ENCODE measurements around the gene NAA15. TPM values are rescaled to one million over a fixed set of nuclear protein-coding genes. Genes with fewer than 3 reads are reported as not detected.
"Not testable (repeated sequence)": the region's sequence is repeated elsewhere in the genome, so short reads cannot be mapped to it uniquely, and the experiment has no call there.

NAA15 gene
- total RNA-seq, 1 donor from 2014 or later: 35.5 TPM

GRCh38 chr4:139367421-139368090 is 66.3 kb downstream of the NAA15 start:
- no peak for ATAC-seq

- ATAC-seq: no peak
Measured at GRCh38 chr4:139368998-139369397, 67.7 kb downstream of the NAA15 start.

DNA sequence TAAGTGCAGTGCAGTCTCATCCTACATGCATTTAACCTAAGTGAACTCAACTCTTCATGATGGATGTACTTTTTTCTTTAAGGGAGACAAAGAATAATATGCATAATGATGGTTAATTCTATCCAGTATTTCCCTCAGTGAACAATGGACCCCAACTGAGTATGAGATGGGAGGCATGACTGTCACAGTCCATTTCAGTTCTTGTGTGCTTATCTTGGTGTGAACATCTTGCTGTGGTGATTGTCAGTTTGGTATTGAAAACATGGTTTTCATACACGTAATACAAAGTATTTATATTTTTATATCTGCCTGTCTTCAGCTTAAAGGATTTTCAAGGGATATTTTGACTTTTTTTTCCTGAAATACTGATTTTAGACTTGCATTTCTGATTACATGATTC is 72.9 kb downstream of the NAA15 start:
- ATAC-seq: no peak

- ATAC-seq: no peak
Measured at GRCh38 chr4:139386421-139386820, 85.1 kb downstream of the NAA15 start.

GRCh38 chr4:139389102-139389501 is 87.8 kb downstream of the NAA15 start:
- no peak for ATAC-seq

DNA sequence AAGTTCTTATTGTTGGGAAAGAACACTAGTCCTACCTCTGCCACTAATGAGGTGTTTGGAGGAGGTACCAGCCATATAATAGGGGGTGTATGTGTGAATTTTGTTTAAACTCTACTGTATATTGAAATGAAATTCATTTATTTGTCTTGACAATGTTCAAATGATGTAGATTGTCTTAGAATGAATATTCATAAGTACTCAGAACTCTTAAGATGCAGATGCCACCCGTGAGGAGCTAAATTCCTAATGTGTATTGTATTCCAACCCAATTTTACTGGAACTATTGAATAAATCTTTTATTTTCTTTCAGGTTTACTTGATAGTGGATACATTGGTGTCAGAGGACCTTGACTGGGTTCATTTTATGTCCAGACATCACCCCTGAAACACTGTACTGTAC is 88.7 kb downstream of the NAA15 start:
- ATAC-seq: no peak

DNA sequence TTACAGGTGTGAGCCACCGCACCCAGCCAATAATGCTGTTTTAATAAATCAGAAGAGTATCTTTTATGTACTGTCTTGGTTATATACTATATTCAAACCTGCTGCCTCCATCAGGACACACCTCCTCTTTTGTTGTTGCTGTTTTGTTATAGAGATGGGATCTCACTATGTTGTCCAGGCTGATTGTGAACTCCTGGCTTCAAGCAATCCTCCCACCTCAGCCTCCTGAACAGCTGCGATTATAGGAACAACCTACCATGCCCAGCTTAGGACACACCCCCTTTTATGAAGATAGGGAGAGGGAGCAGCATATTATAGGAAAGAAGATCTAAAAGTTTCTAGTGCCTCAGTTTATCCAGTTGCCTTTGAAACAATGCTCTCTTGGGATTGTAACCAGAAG is 90.4 kb downstream of the NAA15 start:
- ATAC-seq: no peak

DNA sequence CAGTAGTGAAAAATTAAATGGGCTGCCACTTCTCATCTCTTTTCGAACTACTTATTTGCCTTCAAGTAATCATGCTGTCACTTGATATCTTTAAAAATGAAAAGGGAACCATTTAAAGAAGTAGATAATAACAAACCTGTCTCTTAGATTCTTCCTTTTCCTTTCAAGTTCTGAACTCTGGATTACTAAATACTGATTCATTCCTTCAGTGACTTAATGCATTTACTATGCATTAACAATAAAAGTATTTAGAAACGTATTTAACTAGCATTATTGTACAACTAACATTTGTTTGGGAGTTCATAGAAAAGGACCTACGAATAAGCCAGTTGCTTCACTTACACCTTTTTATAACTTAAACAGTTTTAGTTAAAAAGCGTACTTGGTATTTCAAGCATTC is 91.5 kb downstream of the NAA15 start:
- no peak for ATAC-seq

GRCh38 chr4:139401368-139401767 is 100.1 kb downstream of the NAA15 start:
- no peak for ATAC-seq

GRCh38 chr4:139402436-139402835 is 101.1 kb downstream of the NAA15 start:
- no peak for ATAC-seq

GRCh38 chr4:139403462-139403861 is 102.2 kb downstream of the NAA15 start:
- no peak for ATAC-seq

DNA sequence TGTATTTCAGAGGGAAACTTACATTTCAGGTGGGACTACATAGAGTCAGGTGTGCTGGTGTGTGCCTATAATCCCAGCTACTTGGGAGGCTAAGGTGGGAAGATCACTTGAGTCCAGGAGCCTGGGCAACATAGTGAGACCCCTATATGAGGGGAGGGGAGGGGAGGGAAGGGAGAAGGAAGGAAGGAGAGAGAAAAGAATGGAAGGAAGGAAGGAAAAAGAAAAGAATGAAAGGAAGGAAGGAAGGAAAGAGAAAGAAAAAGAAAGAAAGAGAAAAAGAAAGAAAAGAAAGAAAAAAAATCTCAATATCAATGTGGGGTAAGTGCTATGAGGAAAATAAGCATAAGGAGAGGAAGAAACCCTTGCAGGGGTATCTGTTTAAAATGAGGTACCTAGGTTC is 109.0 kb downstream of the NAA15 start:
- ATAC-seq: no peak

DNA sequence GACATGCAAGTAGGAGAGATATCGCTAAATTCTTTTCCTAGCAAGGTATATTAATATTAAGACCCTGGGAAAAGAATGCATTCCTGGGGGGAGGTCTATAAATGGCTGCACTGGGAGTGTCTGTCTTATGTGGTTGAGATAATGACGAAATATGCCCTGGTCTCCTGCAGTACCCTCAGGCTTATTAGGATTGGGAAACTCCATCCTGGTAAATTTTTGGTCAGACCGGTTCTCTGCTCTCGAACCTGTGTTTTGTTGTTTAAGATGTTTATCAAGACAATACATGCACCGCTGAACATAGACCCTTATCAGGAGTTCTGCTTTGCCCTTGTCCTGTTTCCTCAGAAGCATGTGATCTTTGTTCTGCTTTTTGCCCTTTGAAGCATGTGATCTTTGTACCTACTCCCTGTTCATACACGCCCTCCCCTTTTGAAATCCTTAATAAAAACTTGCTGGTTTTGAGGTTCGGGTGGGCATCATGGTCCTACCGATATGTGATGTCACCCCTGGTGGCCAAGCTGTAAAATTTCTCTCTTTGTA is 113.4 kb downstream of the NAA15 start:
- ATAC-seq: not testable (repeated sequence)

DNA sequence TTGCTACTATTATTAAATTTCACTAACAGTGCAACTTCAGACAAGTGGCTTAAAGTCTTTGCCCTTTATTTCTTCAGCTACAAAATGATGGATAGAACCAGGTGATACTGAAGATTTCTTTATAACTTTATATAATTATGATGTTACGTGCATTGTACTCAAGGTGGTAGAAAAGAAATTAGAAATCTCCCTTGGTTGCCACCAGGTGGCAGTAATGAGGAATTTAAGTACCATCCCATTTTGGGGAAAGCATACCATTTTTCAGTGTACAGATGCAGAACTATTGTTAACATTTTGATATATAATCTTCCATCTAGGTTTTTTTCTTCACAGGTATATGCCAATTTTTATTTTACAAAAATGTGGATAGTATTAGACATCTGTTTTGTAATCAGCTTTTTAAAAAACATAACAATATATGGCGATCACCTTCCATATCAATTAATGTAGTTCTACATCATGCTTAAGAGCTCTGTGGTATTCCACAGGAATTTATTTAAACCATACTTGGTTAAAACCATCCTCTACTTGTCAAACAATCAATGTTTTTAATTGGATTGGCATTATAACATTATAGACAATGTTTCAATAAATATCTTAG is 114.9 kb downstream of the NAA15 start:
- ATAC-seq: no peak

DNA sequence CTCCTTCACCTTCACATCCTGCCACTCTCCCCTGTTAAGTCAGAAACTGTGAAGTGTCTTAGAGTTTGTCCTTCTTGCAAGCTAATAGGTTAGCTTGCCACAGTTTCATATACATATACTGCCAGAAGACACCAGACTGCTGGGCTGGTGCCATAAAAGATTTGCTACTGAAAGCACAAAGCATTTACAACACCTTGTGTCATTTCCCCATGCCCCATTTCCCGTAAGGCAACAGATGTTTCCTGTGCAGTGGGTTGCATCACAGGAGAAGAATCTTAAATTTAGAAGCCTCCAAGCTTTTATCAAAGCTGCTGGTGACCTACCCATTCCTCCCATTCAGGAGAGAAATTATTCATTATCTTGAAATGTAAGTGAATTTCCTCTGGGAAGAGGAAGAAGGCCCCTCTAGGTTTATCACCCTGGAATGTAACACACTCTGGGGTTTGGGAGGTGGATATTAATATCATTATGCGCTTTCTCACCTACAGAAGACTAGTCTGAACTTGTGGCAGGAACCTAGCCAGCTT is 118.1 kb downstream of the NAA15 start:
- ATAC-seq: peak; percentile 91

GRCh38 chr4:139420652-139421051 is 119.3 kb downstream of the NAA15 start:
- no peak for ATAC-seq

DNA sequence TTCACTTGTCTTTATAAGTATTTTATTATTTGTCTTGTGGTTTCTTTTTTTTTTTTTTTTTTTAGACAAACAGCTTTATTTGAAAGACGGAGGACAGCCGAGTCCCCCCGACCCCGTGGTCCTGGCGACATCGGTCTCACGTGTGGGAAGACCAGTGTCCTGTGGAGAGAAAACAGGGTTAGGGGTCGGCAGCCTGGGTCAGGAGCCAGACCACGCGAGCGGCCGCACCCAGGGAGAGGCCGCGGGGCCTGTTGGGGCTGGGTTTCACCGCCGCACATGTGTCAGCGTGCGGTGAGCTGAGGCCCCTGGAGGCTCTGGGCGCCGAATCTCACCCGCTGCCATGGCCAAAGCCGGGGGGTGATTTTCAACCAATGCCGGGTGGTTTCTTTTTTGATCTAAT is 134.8 kb downstream of the NAA15 start:
- no peak for ATAC-seq

DNA sequence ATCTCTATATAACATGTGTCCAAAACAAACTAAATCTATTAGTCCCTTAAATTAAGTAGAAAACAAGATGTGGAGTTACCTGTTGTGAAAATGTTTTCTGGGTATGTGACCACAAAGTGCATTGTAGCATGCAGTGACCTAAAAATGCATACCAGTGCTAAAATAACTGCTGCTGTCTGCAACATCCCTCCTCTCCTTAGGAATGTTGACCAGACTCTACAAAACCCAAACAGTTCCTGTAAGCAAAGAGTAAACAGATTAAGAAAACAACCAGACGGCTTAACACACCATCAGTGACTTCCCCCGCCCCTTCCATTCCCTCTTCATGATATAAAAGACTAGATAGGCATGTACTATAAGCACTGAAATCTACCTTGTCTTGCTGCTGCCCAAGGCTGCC is 136.8 kb downstream of the NAA15 start:
- ATAC-seq: no peak

- peak; percentile 82 for ATAC-seq
Measured at GRCh38 chr4:139441029-139441428, 139.7 kb downstream of the NAA15 start.

- no peak for ATAC-seq
Measured at GRCh38 chr4:139443661-139444060, 142.4 kb downstream of the NAA15 start.

- ATAC-seq: not testable (repeated sequence)
Measured at GRCh38 chr4:139444881-139445280, 143.6 kb downstream of the NAA15 start.

DNA sequence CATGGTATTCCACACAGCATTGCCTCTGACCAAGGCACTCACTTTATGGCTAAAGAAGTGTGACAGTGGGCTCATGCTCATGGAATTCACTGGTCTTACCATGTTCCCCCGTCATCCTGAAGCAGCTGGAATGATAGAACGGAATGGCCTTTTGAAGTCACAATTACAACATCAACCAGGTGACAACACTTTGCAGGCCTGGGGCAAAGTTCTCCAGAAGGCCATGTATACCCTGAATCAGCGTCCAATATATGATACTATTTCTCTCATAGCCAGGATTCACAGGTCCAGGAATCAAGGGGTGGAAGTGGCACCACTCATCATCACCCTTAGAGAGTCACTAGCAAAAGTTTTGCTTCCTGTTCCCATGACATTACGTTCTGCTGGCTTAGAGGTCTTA is 145.8 kb downstream of the NAA15 start:
- not testable (repeated sequence) for ATAC-seq

DNA sequence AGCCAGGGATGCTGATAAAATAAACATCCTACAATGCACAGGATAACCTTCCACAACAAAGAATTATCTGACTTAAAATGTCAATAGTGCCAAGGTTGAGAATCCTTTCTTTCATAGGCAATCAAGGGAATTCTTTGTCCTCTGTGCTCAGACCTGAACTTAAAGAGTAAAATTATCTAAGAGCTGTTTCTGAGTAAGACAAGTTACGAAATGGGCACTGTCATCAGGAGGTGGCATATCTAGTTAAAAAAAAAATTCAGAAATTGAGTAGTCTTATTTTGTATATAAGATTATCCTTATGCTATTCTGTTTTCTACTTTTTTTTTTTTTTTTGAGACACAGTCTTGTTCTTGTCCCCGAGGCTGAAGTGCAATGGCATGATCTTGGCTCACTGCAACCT is 149.3 kb downstream of the NAA15 start:
- no peak for ATAC-seq

- no peak for ATAC-seq
Measured at GRCh38 chr4:139451997-139452396, 150.7 kb downstream of the NAA15 start.

Measured in esophagus mucosa (tissue), 1 donor.